OCI-LY1 (cell line): Measurements from ENCODE around the gene MESD.

Source experiments
- H2AFZ ChIP-seq: fragments of 200-600 bp; sonication (generic), shearing (Covaris generic); 2 replicates; pipeline ENCODE4 v1.6.0; 2014; ENCODE audit warnings: antibody characterized with exemption, mild to moderate bottlenecking, low read length
- H3F3A ChIP-seq: fragments of 200-600 bp; sonication (generic), shearing (Covaris generic); 2 replicates; pipeline ENCODE4 v1.6.0; 2014; ENCODE audit warnings: mild to moderate bottlenecking, antibody characterized with exemption, low read length, moderate library complexity; ENCODE audit not compliant: insufficient read depth
- H3K27ac ChIP-seq: fragments of 200-600 bp; sonication (generic); 2 replicates; pipeline ENCODE4 v1.5.1; 2014; ENCODE audit warnings: low read length, mixed run types, mild to moderate bottlenecking, low read depth; ENCODE audit not compliant: poor library complexity, severe bottlenecking
- H3K27me3 ChIP-seq: fragments of 200-600 bp; sonication (generic); 2 replicates; pipeline ENCODE4 v1.6.0; 2014; ENCODE audit warnings: antibody characterized with exemption, mild to moderate bottlenecking, low read length, moderate library complexity; ENCODE audit not compliant: insufficient read depth
- H3K36me3 ChIP-seq: fragments of 200-600 bp; sonication (generic); 2 replicates; pipeline ENCODE4 v1.6.1; 2014; ENCODE audit warnings: mild to moderate bottlenecking, antibody characterized with exemption, low read length, moderate library complexity, mixed read lengths; ENCODE audit not compliant: insufficient read depth
- H3K4me1 ChIP-seq: fragments of 200-600 bp; sonication (generic); 2 replicates; pipeline ENCODE4 v1.5.1; 2014; ENCODE audit warnings: mild to moderate bottlenecking, low read length, moderate library complexity; ENCODE audit not compliant: insufficient read depth, severe bottlenecking
- H3K4me2 ChIP-seq: fragments of 200-600 bp; sonication (generic), shearing (Covaris generic); 2 replicates; pipeline ENCODE4 v1.6.1; 2014; ENCODE audit warnings: low read length
- H3K4me3 ChIP-seq: fragments of 200-600 bp; sonication (generic); 2 replicates; pipeline ENCODE4 v1.5.1; 2014; ENCODE audit warnings: low read length, low read depth, mild to moderate bottlenecking, mixed read lengths; ENCODE audit not compliant: poor library complexity, severe bottlenecking
- H3K79me2 ChIP-seq: fragments of 200-600 bp; shearing (Covaris generic); 2 replicates; pipeline ENCODE4 v1.6.1; 2016; ENCODE audit warnings: mixed run types, low read length, mixed read lengths; ENCODE audit not compliant: insufficient read depth
- H3K9ac ChIP-seq: fragments of 200-600 bp; sonication (generic), shearing (Covaris generic); 2 replicates; pipeline ENCODE4 v1.6.1; 2014; ENCODE audit warnings: mild to moderate bottlenecking, low read length, mixed read lengths
- H3K9me2 ChIP-seq: fragments of 200-600 bp; sonication (generic), shearing (Covaris generic); 2 replicates; pipeline ENCODE4 v1.6.1; 2014; ENCODE audit warnings: low read depth, mild to moderate bottlenecking, low read length, mixed read lengths
- H3K9me3 ChIP-seq: fragments of 200-600 bp; shearing (Covaris generic); 2 replicates; pipeline ENCODE4 v1.6.1; 2014; ENCODE audit warnings: low read length, mixed read lengths
- H4K20me1 ChIP-seq: fragments of 200-600 bp; sonication (generic), shearing (Covaris generic); 2 replicates; pipeline ENCODE4 v1.6.0; 2016; ENCODE audit warnings: mild to moderate bottlenecking, low read length; ENCODE audit not compliant: insufficient read depth
- EZH2 ChIP-seq: fragments of 200-600 bp; sonication (generic), shearing (Covaris generic); IDR thresholded peaks from 2 replicates; pipeline ENCODE4 v1.8.0; 2017; ENCODE audit warnings: borderline replicate concordance, mixed run types, mild to moderate bottlenecking, antibody characterized with exemption, low read length, moderate library complexity, mixed read lengths
- TF ChIP-seq, protein P1 (sequence below): fragments of 200-600 bp; sonication (generic), shearing (Covaris generic); IDR thresholded peaks from 2 replicates; pipeline ENCODE4 v1.5.1; 2017; ENCODE audit warnings: mild to moderate bottlenecking, antibody characterized with exemption, low read length, moderate library complexity, mixed read lengths

Gene MESD

DNA sequence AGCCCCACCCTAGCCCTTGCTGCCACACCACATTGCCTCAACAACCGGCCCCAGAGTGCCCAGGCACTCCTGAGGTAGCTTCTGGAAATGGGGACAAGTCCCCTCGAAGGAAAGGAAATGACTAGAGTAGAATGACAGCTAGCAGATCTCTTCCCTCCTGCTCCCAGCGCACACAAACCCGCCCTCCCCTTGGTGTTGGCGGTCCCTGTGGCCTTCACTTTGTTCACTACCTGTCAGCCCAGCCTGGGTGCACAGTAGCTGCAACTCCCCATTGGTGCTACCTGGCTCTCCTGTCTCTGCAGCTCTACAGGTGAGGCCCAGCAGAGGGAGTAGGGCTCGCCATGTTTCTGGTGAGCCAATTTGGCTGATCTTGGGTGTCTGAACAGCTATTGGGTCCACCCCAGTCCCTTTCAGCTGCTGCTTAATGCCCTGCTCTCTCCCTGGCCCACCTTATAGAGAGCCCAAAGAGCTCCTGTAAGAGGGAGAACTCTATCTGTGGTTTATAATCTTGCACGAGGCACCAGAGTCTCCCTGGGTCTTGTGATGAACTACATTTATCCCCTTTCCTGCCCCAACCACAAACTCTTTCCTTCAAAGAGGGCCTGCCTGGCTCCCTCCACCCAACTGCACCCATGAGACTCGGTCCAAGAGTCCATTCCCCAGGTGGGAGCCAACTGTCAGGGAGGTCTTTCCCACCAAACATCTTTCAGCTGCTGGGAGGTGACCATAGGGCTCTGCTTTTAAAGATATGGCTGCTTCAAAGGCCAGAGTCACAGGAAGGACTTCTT lies 39.1 kb downstream of the MESD start:
- Histone ChIP-seq H3K9me2 (no peaks in the 10 kb centered on the region), H3K36me3 (peaks cover 16% of the 10 kb centered on the region; the same call in 1 of the 2 replicates), H3K27ac (no peak overlapping the region), H2AFZ (no peak overlapping the region), H3K4me1 (no peaks in the 10 kb centered on the region), H3K4me3 (no peak overlapping the region), H3K27me3 (no peaks in the 10 kb centered on the region), H3K79me2 (no peaks in the 10 kb centered on the region), H3K9me3 (no peaks in the 10 kb centered on the region), H4K20me1 (no peaks in the 10 kb centered on the region), H3F3A (no peaks in the 10 kb centered on the region), H3K9ac (no peak overlapping the region), H3K4me2 (no peak overlapping the region)
- TF ChIP-seq, protein P1, sequence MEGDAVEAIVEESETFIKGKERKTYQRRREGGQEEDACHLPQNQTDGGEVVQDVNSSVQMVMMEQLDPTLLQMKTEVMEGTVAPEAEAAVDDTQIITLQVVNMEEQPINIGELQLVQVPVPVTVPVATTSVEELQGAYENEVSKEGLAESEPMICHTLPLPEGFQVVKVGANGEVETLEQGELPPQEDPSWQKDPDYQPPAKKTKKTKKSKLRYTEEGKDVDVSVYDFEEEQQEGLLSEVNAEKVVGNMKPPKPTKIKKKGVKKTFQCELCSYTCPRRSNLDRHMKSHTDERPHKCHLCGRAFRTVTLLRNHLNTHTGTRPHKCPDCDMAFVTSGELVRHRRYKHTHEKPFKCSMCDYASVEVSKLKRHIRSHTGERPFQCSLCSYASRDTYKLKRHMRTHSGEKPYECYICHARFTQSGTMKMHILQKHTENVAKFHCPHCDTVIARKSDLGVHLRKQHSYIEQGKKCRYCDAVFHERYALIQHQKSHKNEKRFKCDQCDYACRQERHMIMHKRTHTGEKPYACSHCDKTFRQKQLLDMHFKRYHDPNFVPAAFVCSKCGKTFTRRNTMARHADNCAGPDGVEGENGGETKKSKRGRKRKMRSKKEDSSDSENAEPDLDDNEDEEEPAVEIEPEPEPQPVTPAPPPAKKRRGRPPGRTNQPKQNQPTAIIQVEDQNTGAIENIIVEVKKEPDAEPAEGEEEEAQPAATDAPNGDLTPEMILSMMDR, result no peak
- no peak for TF ChIP-seq EZH2

DNA sequence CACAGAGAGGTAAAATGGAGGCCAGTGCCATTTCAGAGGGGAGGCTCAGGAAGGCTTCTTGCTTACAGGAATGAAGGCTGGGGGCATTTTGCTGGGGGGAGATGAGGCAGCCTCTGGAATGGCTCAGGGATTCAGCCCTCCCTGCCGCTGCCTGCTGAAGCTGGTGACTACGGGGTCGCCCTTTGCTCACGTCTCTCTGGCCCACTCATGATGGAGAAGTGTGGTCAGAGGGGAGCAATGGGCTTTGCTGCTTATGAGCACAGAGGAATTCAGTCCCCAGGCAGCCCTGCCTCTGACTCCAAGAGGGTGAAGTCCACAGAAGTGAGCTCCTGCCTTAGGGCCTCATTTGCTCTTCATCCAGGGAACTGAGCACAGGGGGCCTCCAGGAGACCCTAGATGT lies 39.9 kb downstream of the MESD start:
- Histone ChIP-seq H3K9me3 (no peaks in the 10 kb centered on the region), H2AFZ (no peak overlapping the region), H3K27ac (no peak overlapping the region), H3K4me1 (no peaks in the 10 kb centered on the region), H3K36me3 (peaks cover 16% of the 10 kb centered on the region; the same call in 1 of the 2 replicates), H3K27me3 (no peaks in the 10 kb centered on the region), H4K20me1 (no peaks in the 10 kb centered on the region), H3K79me2 (no peaks in the 10 kb centered on the region), H3F3A (no peaks in the 10 kb centered on the region), H3K9me2 (no peaks in the 10 kb centered on the region), H3K9ac (no peak overlapping the region), H3K4me3 (no peak overlapping the region), H3K4me2 (no peak overlapping the region)
- no peak for TF ChIP-seq EZH2
- TF ChIP-seq, protein P1, result no peak

DNA sequence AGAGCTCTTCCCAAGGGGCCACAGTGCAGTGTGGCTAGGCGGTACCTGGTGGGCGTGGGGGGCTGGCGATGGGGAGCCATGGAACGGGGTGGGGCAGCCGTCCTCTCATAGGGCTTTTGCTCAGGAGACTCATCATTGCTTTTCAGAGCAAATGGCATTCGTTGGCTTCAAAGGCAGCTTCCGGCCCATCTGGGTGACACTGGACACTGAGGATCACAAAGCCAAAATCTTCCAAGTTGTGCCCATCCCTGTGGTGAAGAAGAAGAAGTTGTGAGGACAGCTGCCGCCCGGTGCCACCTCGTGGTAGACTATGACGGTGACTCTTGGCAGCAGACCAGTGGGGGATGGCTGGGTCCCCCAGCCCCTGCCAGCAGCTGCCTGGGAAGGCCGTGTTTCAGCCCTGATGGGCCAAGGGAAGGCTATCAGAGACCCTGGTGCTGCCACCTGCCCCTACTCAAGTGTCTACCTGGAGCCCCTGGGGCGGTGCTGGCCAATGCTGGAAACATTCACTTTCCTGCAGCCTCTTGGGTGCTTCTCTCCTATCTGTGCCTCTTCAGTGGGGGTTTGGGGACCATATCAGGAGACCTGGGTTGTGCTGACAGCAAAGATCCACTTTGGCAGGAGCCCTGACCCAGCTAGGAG lies 40.8 kb downstream of the MESD start:
- no peaks in the 10 kb centered on the region for H3K9me2 ChIP-seq
- no peaks in the 10 kb centered on the region for H3K4me1 ChIP-seq
- peaks cover 16% of the 10 kb centered on the region; the same call in 1 of the 2 replicates for H3K36me3 ChIP-seq
- no peaks in the 10 kb centered on the region for H3F3A ChIP-seq
- H3K9ac ChIP-seq, result no peak overlapping the region
- H3K9me3 ChIP-seq, result no peaks in the 10 kb centered on the region
- no peak overlapping the region for H3K4me3 ChIP-seq
- no peaks in the 10 kb centered on the region for H3K27me3 ChIP-seq
- H3K4me2 ChIP-seq, result no peak overlapping the region
- no peaks in the 10 kb centered on the region for H4K20me1 ChIP-seq
- no peak overlapping the region for H3K27ac ChIP-seq
- no peaks in the 10 kb centered on the region for H3K79me2 ChIP-seq
- no peak for TF ChIP-seq EZH2
- TF ChIP-seq, protein P1, result no peak
- H2AFZ ChIP-seq, result no peak overlapping the region
